GM19372 (cell line): Measurements from ENCODE around the gene GASK1B.

Experiments used
- ATAC-seq: cut with Tn5 transposase; IDR thresholded peaks from one replicate; pipeline ENCODE4 v1.9.1; 2021; ENCODE audit warnings: mild to moderate bottlenecking, low read depth, moderate library complexity; ENCODE audit not compliant: unreplicated experiment

The GASK1B gene

GRCh38 chr4:158172261-158173258 lies at the start of gene GASK1B:
GASK1B (minus strand) TSS chr4:158173025; CDS start chr4:158171375, 1,650 bp downstream.
- ATAC-seq: no peak

GRCh38 chr4:158219623-158220022 lies 46.8 kb upstream of the GASK1B start:
- no peak for ATAC-seq

- no peak for ATAC-seq
Observed at GRCh38 chr4:158217763-158218162, 44.9 kb upstream of the GASK1B start.

GRCh38 chr4:158214856-158215255 lies 42.0 kb upstream of the GASK1B start:
- ATAC-seq: no peak

- no peak for ATAC-seq
Observed at GRCh38 chr4:158213466-158213865, 40.6 kb upstream of the GASK1B start.

GRCh38 chr4:158211222-158211621 lies 38.4 kb upstream of the GASK1B start:
- ATAC-seq: no peak

- peak; percentile 91 for ATAC-seq
Observed at GRCh38 chr4:158209825-158210807, 37.3 kb upstream of the GASK1B start, which contains the start of gene TMEM144. TMEM144 (plus strand) TSS chr4:158210486; CDS start chr4:158212668, 2,182 bp downstream.

- peak; percentile 50 for ATAC-seq
Observed at GRCh38 chr4:158208963-158209640, 36.3 kb upstream of the GASK1B start.

- ATAC-seq: no peak
Observed at GRCh38 chr4:158203929-158204328, 31.1 kb upstream of the GASK1B start.

GRCh38 chr4:158203436-158203835 lies 30.6 kb upstream of the GASK1B start:
- no peak for ATAC-seq

GRCh38 chr4:158202481-158202880 lies 29.7 kb upstream of the GASK1B start:
- ATAC-seq: no peak

GRCh38 chr4:158201876-158202275 lies 29.1 kb upstream of the GASK1B start:
- ATAC-seq: no peak

- no peak for ATAC-seq
Observed at GRCh38 chr4:158201322-158201721, 28.5 kb upstream of the GASK1B start.

GRCh38 chr4:158200214-158200613 lies 27.4 kb upstream of the GASK1B start:
- ATAC-seq: no peak

- ATAC-seq: no peak
Observed at GRCh38 chr4:158197194-158197776, 24.5 kb upstream of the GASK1B start.

- no peak for ATAC-seq
Observed at GRCh38 chr4:158195297-158195696, 22.5 kb upstream of the GASK1B start.

GRCh38 chr4:158193171-158193749 lies 20.4 kb upstream of the GASK1B start:
- peak; percentile 77 for ATAC-seq

GRCh38 chr4:158192439-158193158 lies 19.8 kb upstream of the GASK1B start:
- no peak for ATAC-seq

GRCh38 chr4:158190718-158191117 lies 17.9 kb upstream of the GASK1B start:
- no peak for ATAC-seq
